ENCODE measurements around the gene MRC2.

- TF ChIP-seq YY1 (IDR thresholded peaks at IDR 0.05; ENCODE audit: low read depth), result no peak
- no peak for TF ChIP-seq REST (IDR thresholded peaks at IDR 0.05; ENCODE audit: low read depth)
- no peak for TF ChIP-seq TAF1 (IDR thresholded peaks at IDR 0.05; ENCODE audit: low read depth)
- no peak for TF ChIP-seq RAD21 (IDR thresholded peaks at IDR 0.05; ENCODE audit: low read depth)
Observed at GRCh38 chr17:62617894-62618472, 9.5 kb upstream of the MRC2 start.
